ACHN (cell line): ENCODE measurements around the gene ADARB2.
"Not testable (repeated sequence)": the region's sequence is repeated elsewhere in the genome, so short reads cannot be mapped to it uniquely, and the experiment has no call there.

Source experiments
- DNase-seq: peaks from one replicate; pipeline ENCODE4 v3.0.0-alpha.2; 2015
- in situ Hi-C: cut with HindIII; loops from 2 replicates; pipeline ENCODE4 v1.10.0; 2017; ENCODE audit warnings: low sequenced_read_pairs, low pct_ligation_motif_present, low pct_unique_long_range_greater_than_20kb

ADARB2 gene

GRCh38 chr10:1159131-1160061 is 577.9 kb downstream of the ADARB2 start:
- DNase-seq = no peak
- in situ Hi-C loops = no loop called here

GRCh38 chr10:1158536-1158935 is 578.8 kb downstream of the ADARB2 start:
- in situ Hi-C loops, DNase-seq: not testable (repeated sequence)

- DNase-seq = no peak
- in situ Hi-C loops = no loop called here
These were observed 579.3 kb downstream of the ADARB2 start for GRCh38 chr10:1158066-1158465.

GRCh38 chr10:1157615-1157933 is 579.8 kb downstream of the ADARB2 start:
- no peak for DNase-seq
- in situ Hi-C loops = no loop called here

GRCh38 chr10:1156921-1157614 is 580.3 kb downstream of the ADARB2 start:
- in situ Hi-C loops = no loop called here
- DNase-seq = no peak

GRCh38 chr10:1156616-1156886 is 580.8 kb downstream of the ADARB2 start:
- no peak for DNase-seq
- in situ Hi-C loops = no loop called here

- no peak for DNase-seq
- in situ Hi-C loops = no loop called here
These were observed 581.3 kb downstream of the ADARB2 start for GRCh38 chr10:1155791-1156615.

GRCh38 chr10:1154531-1155295 is 582.6 kb downstream of the ADARB2 start:
- no peak for DNase-seq
- in situ Hi-C loops = no loop called here

- in situ Hi-C loops = no loop called here
- DNase-seq = no peak
These were observed 583.4 kb downstream of the ADARB2 start for GRCh38 chr10:1153805-1154351.

- no peak for DNase-seq
- in situ Hi-C loops = no loop called here
These were observed 584.0 kb downstream of the ADARB2 start for GRCh38 chr10:1153251-1153763.

- in situ Hi-C loops = no loop called here
These were observed 584.7 kb downstream of the ADARB2 start for GRCh38 chr10:1152386-1153250.

GRCh38 chr10:1151076-1152033 is 586.0 kb downstream of the ADARB2 start:
- DNase-seq = peak; percentile 78
- in situ Hi-C loops = no loop called here

More at GRCh38 chr10:1152386-1153250, 584.7 kb downstream of the ADARB2 start:
- DNase-seq = no peak

- in situ Hi-C loops = no loop called here
- no peak for DNase-seq
These were observed 586.7 kb downstream of the ADARB2 start for GRCh38 chr10:1150638-1150955.

- in situ Hi-C loops = no loop called here
- no peak for DNase-seq
These were observed 587.3 kb downstream of the ADARB2 start for GRCh38 chr10:1149793-1150637.

- in situ Hi-C loops = no loop called here
- DNase-seq = no peak
These were observed 588.3 kb downstream of the ADARB2 start for GRCh38 chr10:1148855-1149605.
